GM23338 (cell line): ENCODE results near the gene CASTOR1. TPM values are rescaled to one million over a fixed set of nuclear protein-coding genes. Genes with fewer than 3 reads are reported as not detected.

ENCODE experiments used
- ATAC-seq: fragments of 200-7000 bp; cut with Tn5 transposase; 3 replicates; pipeline ENCODE4 v1.9.1; 2020
- DNase-seq: peaks from one replicate; pipeline ENCODE4 v3.0.0-alpha.2; 2015; ENCODE audit warnings: low spot score
- H2AFZ ChIP-seq: fragments of 200-600 bp; sonication (generic); 2 replicates; pipeline ENCODE4 v1.8.0; 2016; ENCODE audit warnings: antibody characterized with exemption, mild to moderate bottlenecking, moderate library complexity
- H3F3A ChIP-seq: fragments of 200-600 bp; sonication (generic); replicated peaks from 2 replicates; pipeline ENCODE4 v1.8.0; 2017; ENCODE audit warnings: antibody characterized with exemption, mixed run types, low read depth
- H3K27ac ChIP-seq: fragments of 200-600 bp; sonication (generic); 2 replicates; pipeline ENCODE4 v1.6.1; 2016; ENCODE audit warnings: low read depth
- H3K27me3 ChIP-seq: fragments of 200-600 bp; sonication (generic); 2 replicates; pipeline ENCODE4 v1.8.0; 2016; ENCODE audit warnings: mild to moderate bottlenecking, mixed run types, moderate library complexity; ENCODE audit not compliant: insufficient read depth
- H3K36me3 ChIP-seq: fragments of 200-600 bp; sonication (generic); 2 replicates; pipeline ENCODE4 v1.8.0; 2016; ENCODE audit warnings: mild to moderate bottlenecking; ENCODE audit not compliant: insufficient read depth
- H3K4me1 ChIP-seq: fragments of 200-600 bp; sonication (generic); 2 replicates; pipeline ENCODE4 v1.8.0; 2016; ENCODE audit warnings: mild to moderate bottlenecking, moderate library complexity; ENCODE audit not compliant: insufficient read depth
- H3K4me2 ChIP-seq: fragments of 200-600 bp; sonication (generic); 2 replicates; pipeline ENCODE4 v1.7.1; 2017; ENCODE audit warnings: mixed run types
- H3K4me3 ChIP-seq: fragments of 200-600 bp; sonication (generic); 2 replicates; pipeline ENCODE4 v1.6.1; 2016; ENCODE audit warnings: mixed run types
- H3K79me2 ChIP-seq: fragments of 200-600 bp; sonication (generic); replicated peaks from 2 replicates; pipeline ENCODE4 v1.8.0; 2017; ENCODE audit warnings: mild to moderate bottlenecking; ENCODE audit not compliant: insufficient read depth
- H3K9me2 ChIP-seq: fragments of 200-600 bp; sonication (generic); 2 replicates; pipeline ENCODE4 v1.8.0; 2017; ENCODE audit not compliant: insufficient read depth
- H4K20me1 ChIP-seq: fragments of 200-600 bp; sonication (generic); replicated peaks from 2 replicates; pipeline ENCODE4 v1.8.0; 2017; ENCODE audit warnings: mild to moderate bottlenecking; ENCODE audit not compliant: insufficient read depth
- H3K27ac Mint-ChIP-seq: 2 replicates; pipeline ENCODE4 v1.8.0; 2020; ENCODE audit warnings: inconsistent platforms, mild to moderate bottlenecking, moderate library complexity, mixed read lengths
- H3K27me3 Mint-ChIP-seq: 3 replicates; pipeline ENCODE4 v1.8.0; 2022; ENCODE audit warnings: low read depth, mild to moderate bottlenecking, moderate library complexity, mixed read lengths, inconsistent platforms; ENCODE audit not compliant: insufficient read depth, poor library complexity
- H3K36me3 Mint-ChIP-seq: 3 replicates; pipeline ENCODE4 v1.8.0; 2021; ENCODE audit warnings: low read depth, mild to moderate bottlenecking, inconsistent platforms, moderate library complexity, mixed read lengths
- H3K4me1 Mint-ChIP-seq: 3 replicates; pipeline ENCODE4 v1.8.0; 2020; ENCODE audit warnings: mild to moderate bottlenecking, inconsistent platforms, mixed read lengths
- H3K4me3 Mint-ChIP-seq: 3 replicates; pipeline ENCODE4 v1.8.0; 2021; ENCODE audit warnings: moderate library complexity, mild to moderate bottlenecking, inconsistent platforms, mixed read lengths
- H3K9me3 Mint-ChIP-seq: 3 replicates; pipeline ENCODE4 v1.8.0; 2020; ENCODE audit warnings: moderate library complexity, mild to moderate bottlenecking, inconsistent platforms, mixed read lengths
- ETS1 ChIP-seq: IDR thresholded peaks from 2 replicates; pipeline ENCODE4 v1.6.1; 2016; ENCODE audit warnings: antibody characterized with exemption
- EZH2phosphoT487 ChIP-seq: fragments of 200-600 bp; sonication (generic); IDR thresholded peaks from one replicate; pipeline ENCODE4 v1.8.1; 2018; ENCODE audit warnings: antibody characterized with exemption; ENCODE audit not compliant: unreplicated experiment
- NANOG ChIP-seq: IDR thresholded peaks from 2 replicates; pipeline ENCODE4 v1.6.1; 2016; ENCODE audit warnings: antibody characterized with exemption, borderline replicate concordance
- POLR2AphosphoS5 ChIP-seq: IDR thresholded peaks from 2 replicates; pipeline ENCODE4 v1.6.1; 2016; ENCODE audit warnings: antibody characterized with exemption, low read depth
- STAT1 ChIP-seq: IDR thresholded peaks from one replicate; pipeline ENCODE4 v1.6.1; 2016; ENCODE audit warnings: antibody characterized with exemption; ENCODE audit not compliant: unreplicated experiment
- ZNF331 ChIP-seq: fragments of 250-450 bp; sonication (Bioruptor Pico); IDR thresholded peaks from 2 replicates; pipeline ENCODE4 v1.5.0; 2020; ENCODE audit warnings: low read depth, mild to moderate bottlenecking, moderate library complexity
- polyA plus RNA-seq: library from polyadenylated mRNA; unstranded; fragments of >200 nt; fragmentation: Nextera tagmentation; extraction: Ambion mirVana; gene quantifications from 2 replicates; pipeline ENCODE4 v1.2.1, GENCODE V29; 2016
- total RNA-seq: library from RNA; depleted of rRNA; stranded (reverse); fragments of >200 nt; shearing (Covaris generic); gene quantifications from 2 replicates; pipeline ENCODE4 v1.2.3, GENCODE V29; 2014
- TF ChIP-seq, protein P1 (sequence below): IDR thresholded peaks from one replicate; pipeline ENCODE4 v1.6.1; 2018; ENCODE audit warnings: antibody characterized with exemption; ENCODE audit not compliant: unreplicated experiment

The CASTOR1 gene
- total and polyA plus RNA-seq, 2 experiments from 2014 or later = 11.3 to 23.2 TPM

DNA sequence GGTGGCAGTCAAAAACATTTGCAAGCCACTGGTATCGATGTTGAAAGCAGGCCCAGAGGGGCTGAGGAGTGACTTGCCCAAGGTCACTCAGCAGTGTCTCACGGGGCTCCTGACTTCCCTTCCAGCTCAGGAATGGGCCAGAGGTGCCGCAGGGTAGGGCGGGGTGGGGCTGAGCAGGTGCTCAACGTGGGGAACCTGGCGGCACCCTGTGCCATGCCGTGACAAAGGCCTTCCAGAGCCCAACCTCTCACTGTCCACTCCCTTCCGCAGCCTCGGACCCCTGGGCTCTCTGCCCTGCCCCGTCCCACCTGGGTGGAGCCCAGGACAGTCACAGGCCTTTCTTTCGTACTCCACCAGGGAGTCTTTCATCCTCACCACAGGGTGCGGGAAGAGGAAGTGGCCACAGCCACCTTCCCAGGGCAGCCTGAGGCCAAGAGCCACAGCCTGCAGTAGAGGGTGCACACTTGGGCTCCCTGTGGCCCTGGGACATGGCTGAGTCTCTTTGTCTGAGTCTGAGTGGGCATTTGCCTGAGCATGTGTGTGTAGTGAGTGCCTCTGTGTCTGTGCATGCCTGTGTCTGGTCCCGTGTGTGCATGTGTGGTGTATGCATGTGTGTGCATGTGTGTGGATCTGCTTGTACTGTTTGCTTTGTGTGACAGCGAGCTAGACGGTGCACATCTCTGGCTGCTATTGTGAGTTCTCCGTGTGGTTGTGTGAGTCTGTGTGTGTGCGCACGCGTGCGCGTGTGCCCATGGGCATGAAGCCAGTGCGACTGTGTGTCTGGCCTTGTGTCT lies 36.7 kb downstream of the CASTOR1 start:
- Mint-ChIP-seq H3K36me3 (no peaks in the 10 kb centered on the region; the same call in 2 of the 3 replicates), H3K4me1 (peaks cover 38% of the 10 kb centered on the region), H3K27ac (no peak overlapping the region), H3K9me3 (no peaks in the 10 kb centered on the region), H3K27me3 (peaks cover 15% of the 10 kb centered on the region), H3K4me3 (no peak overlapping the region; the same call in 2 of the 3 replicates)
- DNase-seq = peak; percentile 47
- no peak overlapping the region for H2AFZ ChIP-seq
- H3K27ac ChIP-seq = no peak overlapping the region
- ATAC-seq = peak; percentile 3; the same call in 1 of the 3 replicates
- TF ChIP-seq NANOG (no peak), STAT1 (no peak), ETS1 (0 out of 2 replicates have a peak, but pooled peaks have one; percentile 16)
- no peaks in the 10 kb centered on the region for H3K27me3 ChIP-seq
- H3K9me2 ChIP-seq = no peaks in the 10 kb centered on the region
- H3K4me3 ChIP-seq = no peak overlapping the region
- H3K36me3 ChIP-seq = no peaks in the 10 kb centered on the region
- no peaks in the 10 kb centered on the region for H3K79me2 ChIP-seq
- peaks cover 17% of the 10 kb centered on the region for H3K4me1 ChIP-seq
- H3F3A ChIP-seq = no peaks in the 10 kb centered on the region
- H3K4me2 ChIP-seq = no peak overlapping the region
- H4K20me1 ChIP-seq = no peaks in the 10 kb centered on the region

DNA sequence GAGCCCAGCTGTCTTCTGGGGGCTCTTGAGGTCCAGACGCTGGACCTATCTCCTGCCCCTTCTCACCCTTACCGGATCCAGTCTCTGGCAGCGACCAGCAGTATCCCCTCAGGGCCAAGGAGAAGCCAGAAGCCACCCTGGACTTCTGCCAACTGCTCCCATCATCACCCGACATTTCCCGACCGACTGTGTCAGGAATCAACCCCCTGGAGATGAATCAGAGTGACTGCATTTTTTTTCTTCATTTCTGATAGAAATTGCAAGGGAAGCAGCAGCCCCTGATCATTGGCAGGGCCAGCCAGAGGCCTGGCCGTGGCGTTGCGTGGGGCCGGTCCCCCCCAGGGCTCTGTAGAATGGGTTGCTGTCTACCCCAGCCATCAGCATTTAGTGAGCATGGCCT lies 37.6 kb downstream of the CASTOR1 start:
- TF ChIP-seq ZNF331 (CRISPR knock-in tag) (no peak), POLR2AphosphoS5 (no peak), EZH2phosphoT487 (no peak)
- TF ChIP-seq, protein P1, sequence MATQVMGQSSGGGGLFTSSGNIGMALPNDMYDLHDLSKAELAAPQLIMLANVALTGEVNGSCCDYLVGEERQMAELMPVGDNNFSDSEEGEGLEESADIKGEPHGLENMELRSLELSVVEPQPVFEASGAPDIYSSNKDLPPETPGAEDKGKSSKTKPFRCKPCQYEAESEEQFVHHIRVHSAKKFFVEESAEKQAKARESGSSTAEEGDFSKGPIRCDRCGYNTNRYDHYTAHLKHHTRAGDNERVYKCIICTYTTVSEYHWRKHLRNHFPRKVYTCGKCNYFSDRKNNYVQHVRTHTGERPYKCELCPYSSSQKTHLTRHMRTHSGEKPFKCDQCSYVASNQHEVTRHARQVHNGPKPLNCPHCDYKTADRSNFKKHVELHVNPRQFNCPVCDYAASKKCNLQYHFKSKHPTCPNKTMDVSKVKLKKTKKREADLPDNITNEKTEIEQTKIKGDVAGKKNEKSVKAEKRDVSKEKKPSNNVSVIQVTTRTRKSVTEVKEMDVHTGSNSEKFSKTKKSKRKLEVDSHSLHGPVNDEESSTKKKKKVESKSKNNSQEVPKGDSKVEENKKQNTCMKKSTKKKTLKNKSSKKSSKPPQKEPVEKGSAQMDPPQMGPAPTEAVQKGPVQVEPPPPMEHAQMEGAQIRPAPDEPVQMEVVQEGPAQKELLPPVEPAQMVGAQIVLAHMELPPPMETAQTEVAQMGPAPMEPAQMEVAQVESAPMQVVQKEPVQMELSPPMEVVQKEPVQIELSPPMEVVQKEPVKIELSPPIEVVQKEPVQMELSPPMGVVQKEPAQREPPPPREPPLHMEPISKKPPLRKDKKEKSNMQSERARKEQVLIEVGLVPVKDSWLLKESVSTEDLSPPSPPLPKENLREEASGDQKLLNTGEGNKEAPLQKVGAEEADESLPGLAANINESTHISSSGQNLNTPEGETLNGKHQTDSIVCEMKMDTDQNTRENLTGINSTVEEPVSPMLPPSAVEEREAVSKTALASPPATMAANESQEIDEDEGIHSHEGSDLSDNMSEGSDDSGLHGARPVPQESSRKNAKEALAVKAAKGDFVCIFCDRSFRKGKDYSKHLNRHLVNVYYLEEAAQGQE = no peak
- H2AFZ ChIP-seq = no peak overlapping the region
- no peaks in the 10 kb centered on the region for H3K9me2 ChIP-seq
- no peak overlapping the region for H3K4me2 ChIP-seq
- no peaks in the 10 kb centered on the region for H3K9me3 Mint-ChIP-seq
- DNase-seq (no peak), ATAC-seq (no peak)
- H3K27me3 Mint-ChIP-seq = peaks cover 14% of the 10 kb centered on the region
- H3K36me3 ChIP-seq = no peaks in the 10 kb centered on the region
- H3K27me3 ChIP-seq = no peaks in the 10 kb centered on the region
- H3K4me1 ChIP-seq = peaks cover 19% of the 10 kb centered on the region
- H3K27ac Mint-ChIP-seq = no peak overlapping the region
- no peaks in the 10 kb centered on the region for H3F3A ChIP-seq
- peaks cover 36% of the 10 kb centered on the region for H3K4me1 Mint-ChIP-seq
- H3K79me2 ChIP-seq = no peaks in the 10 kb centered on the region
- no peak overlapping the region for H3K27ac ChIP-seq
- H3K4me3 ChIP-seq = no peak overlapping the region
- H3K4me3 Mint-ChIP-seq = no peak overlapping the region
- H3K36me3 Mint-ChIP-seq = no peaks in the 10 kb centered on the region
- H4K20me1 ChIP-seq = no peaks in the 10 kb centered on the region
